Activated T-cell treated with anti-CD3 and anti-CD28 coated beads, Interleukin-2, amount 50 U/mL, for 24 hours (primary cell): ENCODE measurements around the gene NID2.
A peak's percentile ranks its signal among the peaks of the same experiment; 100 is the strongest.

Experiments used
- DNase-seq: peaks from one replicate; pipeline ENCODE4 v3.0.0-alpha.2; 2020
- H3K27ac Mint-ChIP-seq: 2 replicates; pipeline ENCODE4 v1.8.0; 2020; ENCODE audit warnings: mild to moderate bottlenecking, mixed read lengths
- H3K27me3 Mint-ChIP-seq: 2 replicates; pipeline ENCODE4 v1.8.0; 2020; ENCODE audit warnings: mixed read lengths
- H3K36me3 Mint-ChIP-seq: 2 replicates; pipeline ENCODE4 v1.8.0; 2020; ENCODE audit warnings: low read depth, mixed read lengths
- H3K4me1 Mint-ChIP-seq: 2 replicates; pipeline ENCODE4 v1.8.0; 2020; ENCODE audit warnings: low read depth, mixed read lengths
- H3K4me3 Mint-ChIP-seq: 2 replicates; pipeline ENCODE4 v1.8.0; 2020; ENCODE audit warnings: mild to moderate bottlenecking, moderate library complexity, mixed read lengths
- H3K9me3 Mint-ChIP-seq: 2 replicates; pipeline ENCODE4 v1.8.0; 2020; ENCODE audit warnings: mixed read lengths

The NID2 gene

DNA sequence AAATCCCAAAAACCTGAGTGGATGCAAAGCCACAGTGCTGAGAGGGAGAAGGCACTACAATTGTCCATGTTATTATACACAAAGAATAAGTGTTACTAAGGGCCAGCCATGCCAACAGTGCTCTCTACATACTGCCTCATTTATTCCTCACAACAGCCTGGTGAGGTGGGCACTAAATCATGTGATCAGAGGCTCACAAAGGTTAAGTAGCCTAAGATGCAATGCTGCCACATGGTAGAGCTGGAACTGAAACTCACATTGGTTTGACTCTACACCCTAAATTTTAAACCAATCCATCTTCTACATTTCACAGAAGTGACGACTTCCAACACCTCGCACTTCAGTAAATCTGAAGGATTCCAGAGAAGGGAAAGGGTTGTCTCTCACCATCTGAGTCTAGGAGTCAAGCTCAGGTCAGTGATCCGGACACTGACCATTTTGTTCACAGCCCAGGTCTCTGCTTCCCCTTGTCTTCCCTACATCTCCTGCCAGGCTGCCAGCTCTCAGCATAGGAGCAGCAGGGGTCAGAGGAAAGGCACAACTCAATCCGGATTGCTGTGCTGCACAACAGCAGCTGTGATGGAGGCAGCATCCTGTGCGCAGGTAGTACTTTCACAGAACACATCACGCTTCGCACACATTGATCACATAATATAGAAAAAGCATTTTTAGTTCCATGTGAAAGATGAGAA lies 29.6 kb downstream of the NID2 start:
- no peak overlapping the region for H3K27ac Mint-ChIP-seq
- peaks cover 10% of the 10 kb centered on the region for H3K4me1 Mint-ChIP-seq
- H3K9me3 Mint-ChIP-seq: peaks cover 7% of the 10 kb centered on the region
- H3K36me3 Mint-ChIP-seq: no peaks in the 10 kb centered on the region
- H3K4me3 Mint-ChIP-seq: no peak overlapping the region
- no peak for DNase-seq
- H3K27me3 Mint-ChIP-seq: peaks cover 18% of the 10 kb centered on the region

DNA sequence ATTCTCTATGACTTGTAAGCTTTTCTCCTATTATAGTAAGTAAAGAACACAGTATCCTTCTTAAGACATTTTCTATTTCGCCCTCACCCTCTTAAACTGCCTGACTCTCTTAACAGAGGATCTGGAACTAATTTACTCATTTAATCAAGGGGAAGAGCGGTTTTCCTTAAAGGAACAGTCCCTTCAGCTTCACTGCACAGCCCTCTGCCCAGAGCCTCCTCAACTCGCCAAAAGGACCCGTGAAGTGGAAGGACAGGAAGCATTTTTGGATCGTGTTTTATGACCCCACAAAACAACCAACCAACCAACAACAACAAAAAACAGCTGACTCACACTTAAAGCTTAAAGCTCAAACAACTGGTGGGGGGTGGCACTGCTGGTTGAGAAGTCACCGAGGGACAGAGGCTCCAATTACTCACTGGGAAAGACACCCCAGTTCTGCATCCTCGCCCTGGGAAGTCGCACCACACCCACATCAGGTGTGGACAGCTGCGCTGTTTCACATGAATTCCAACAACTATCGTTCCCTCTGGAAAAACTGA lies 35.7 kb downstream of the NID2 start:
- H3K36me3 Mint-ChIP-seq: no peaks in the 10 kb centered on the region
- DNase-seq: no peak
- no peak overlapping the region for H3K27ac Mint-ChIP-seq
- H3K9me3 Mint-ChIP-seq: peaks cover 7% of the 10 kb centered on the region
- peaks cover 8% of the 10 kb centered on the region for H3K4me1 Mint-ChIP-seq
- peaks cover 15% of the 10 kb centered on the region for H3K27me3 Mint-ChIP-seq
- H3K4me3 Mint-ChIP-seq: no peak overlapping the region

DNA sequence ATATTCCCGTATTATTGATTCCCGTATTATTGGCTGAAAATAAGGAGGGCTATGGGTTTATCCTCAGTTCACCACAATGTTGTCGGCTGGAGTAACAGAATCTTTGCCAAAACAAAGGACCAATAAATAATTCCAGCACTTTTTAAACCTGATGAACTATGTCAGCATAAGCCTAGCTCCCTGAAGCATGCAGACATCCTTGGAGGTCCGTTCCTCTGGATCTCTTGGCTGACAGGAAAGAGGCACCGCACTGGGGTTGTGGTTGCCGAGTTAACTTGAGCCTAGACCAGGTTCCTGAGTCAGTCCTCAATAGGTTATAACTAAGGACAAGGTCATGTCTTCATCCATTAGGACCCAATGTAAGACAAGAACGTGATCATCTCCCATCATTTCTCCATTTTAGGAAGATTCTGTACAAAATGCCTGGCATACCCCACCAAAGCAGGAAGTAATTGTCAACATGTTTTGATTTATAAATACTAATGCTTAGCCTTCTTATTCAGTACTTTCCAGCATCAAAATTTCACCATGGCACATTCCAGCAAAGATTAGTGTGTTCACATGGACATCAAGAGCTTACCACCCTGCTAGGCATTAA lies 36.6 kb downstream of the NID2 start:
- peaks cover 10% of the 10 kb centered on the region for H3K27me3 Mint-ChIP-seq
- H3K4me3 Mint-ChIP-seq: no peak overlapping the region
- H3K4me1 Mint-ChIP-seq: peaks cover 8% of the 10 kb centered on the region
- no peak for DNase-seq
- H3K9me3 Mint-ChIP-seq: peaks cover 7% of the 10 kb centered on the region
- H3K36me3 Mint-ChIP-seq: no peaks in the 10 kb centered on the region
- H3K27ac Mint-ChIP-seq: no peak overlapping the region

DNA sequence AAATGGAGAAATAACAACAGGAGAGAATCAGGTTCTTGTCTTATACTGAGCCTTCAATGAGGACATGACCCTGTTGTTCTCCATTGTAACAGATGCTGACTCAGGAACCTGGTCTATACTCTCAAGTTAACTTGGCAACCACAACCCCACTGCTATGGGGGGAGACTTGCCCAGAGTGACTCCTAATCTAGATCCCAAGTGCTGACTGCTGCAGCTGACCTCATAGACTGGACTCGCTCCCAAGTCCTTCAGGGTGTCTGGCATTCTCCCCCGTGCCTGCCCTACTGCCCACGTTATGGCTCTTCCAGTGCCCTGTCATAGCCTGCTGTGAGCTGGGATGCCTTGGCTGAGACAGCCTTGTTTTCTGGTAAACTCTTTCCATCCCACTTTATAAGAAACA lies 37.1 kb downstream of the NID2 start:
- Mint-ChIP-seq H3K27me3 (peaks cover 10% of the 10 kb centered on the region), H3K9me3 (peaks cover 7% of the 10 kb centered on the region), H3K4me3 (no peak overlapping the region), H3K4me1 (peaks cover 7% of the 10 kb centered on the region), H3K27ac (no peak overlapping the region), H3K36me3 (no peaks in the 10 kb centered on the region)
- no peak for DNase-seq

DNA sequence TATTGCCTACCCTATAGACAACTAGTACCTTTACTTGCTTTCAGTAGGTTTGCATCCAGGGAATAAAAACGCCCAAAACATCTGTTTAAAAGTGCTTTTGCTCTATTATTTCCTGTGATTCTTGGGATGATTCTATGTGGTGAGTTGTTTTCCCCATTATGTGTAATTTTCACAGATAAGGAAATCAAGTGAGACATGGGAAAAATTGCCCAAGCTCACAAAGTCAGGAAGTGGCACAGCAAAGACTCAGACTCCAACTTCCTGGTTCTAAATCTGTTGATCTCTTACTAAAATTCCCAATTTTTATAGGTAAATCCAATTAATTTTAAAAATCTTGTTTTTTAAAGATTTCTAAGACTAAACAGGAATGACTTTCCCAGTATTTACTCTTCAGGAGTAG lies 39.0 kb downstream of the NID2 start:
- Mint-ChIP-seq H3K9me3 (no peaks in the 10 kb centered on the region), H3K27me3 (peaks cover 10% of the 10 kb centered on the region), H3K36me3 (no peaks in the 10 kb centered on the region), H3K27ac (no peak overlapping the region), H3K4me3 (no peak overlapping the region), H3K4me1 (peaks cover 11% of the 10 kb centered on the region)
- no peak for DNase-seq

DNA sequence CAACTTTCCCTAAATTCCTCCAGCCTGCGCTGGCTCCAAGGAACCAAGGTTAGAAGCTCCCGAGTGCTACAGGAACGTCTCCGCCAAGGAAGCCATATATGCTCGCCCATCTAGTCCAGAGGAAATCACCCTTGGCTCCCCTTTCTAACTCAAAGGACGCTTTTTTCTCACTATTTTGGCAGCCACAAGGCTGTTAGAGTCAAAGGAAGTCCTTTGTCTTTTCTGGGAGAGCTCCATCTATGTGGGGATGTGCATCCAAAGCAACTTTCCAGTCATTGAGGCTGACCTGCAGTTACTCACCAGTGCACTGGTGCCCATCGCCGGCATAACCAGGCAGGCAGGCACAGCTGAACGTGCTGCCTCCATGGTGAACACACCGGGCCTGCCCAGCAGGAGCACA lies 42.0 kb downstream of the NID2 start:
- peaks cover 21% of the 10 kb centered on the region for H3K4me1 Mint-ChIP-seq
- no peak overlapping the region for H3K4me3 Mint-ChIP-seq
- H3K27me3 Mint-ChIP-seq: no peaks in the 10 kb centered on the region
- no peak overlapping the region for H3K27ac Mint-ChIP-seq
- peaks cover 2% of the 10 kb centered on the region for H3K9me3 Mint-ChIP-seq
- DNase-seq: no peak
- no peaks in the 10 kb centered on the region for H3K36me3 Mint-ChIP-seq

DNA sequence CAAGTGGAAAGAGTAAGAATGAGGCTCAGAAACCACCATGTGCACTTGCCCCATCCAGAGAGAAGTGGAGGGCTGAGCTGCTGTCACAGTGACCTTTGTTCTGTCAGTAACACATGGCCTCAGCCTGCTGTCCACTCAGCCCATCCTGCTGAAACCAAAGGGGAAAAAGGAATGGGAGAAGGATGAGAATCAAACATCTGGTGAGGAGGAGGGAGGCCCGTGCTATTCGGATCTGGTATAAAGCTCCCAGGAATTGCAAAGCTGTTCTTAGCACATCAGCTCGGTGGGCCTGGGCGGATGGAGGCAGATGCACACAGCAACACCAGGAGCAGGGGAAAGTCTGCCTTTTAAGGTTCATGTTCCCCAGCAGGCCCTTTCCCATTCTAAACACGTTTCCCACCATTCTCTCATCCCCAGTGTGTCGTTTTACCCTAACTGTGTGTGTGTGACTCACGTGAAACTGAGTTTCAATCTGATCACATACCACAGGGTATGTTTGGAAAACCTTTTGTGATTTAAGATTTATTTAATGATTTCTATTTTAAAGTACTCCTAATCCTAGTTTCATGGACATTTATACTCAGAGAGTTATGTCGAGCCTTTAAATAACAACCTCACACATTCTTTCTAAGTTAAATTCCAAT lies 42.7 kb downstream of the NID2 start:
- Mint-ChIP-seq H3K27ac (no peak overlapping the region), H3K4me3 (no peak overlapping the region), H3K36me3 (no peaks in the 10 kb centered on the region), H3K9me3 (peaks cover 2% of the 10 kb centered on the region), H3K4me1 (peaks cover 29% of the 10 kb centered on the region), H3K27me3 (no peaks in the 10 kb centered on the region)
- no peak for DNase-seq

DNA sequence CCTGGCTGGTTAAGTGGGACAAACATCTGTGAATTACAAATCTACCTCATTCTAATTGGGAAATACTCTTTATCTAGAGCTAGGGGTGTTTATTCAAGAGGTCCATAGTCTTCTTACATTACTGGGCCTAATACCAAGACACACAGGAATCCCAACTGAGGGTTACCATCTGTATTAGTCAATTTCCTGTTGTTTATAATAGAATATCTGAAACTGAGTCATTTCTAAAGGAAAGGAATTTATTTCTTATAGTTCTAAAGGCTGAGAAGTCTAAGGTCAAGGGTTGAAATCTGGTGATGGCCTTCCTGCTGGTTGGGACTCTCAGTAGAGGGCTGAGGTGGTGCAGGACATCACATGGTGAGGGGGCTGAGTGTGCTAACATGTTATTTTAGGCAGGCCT lies 43.5 kb downstream of the NID2 start:
- no peak overlapping the region for H3K27ac Mint-ChIP-seq
- no peaks in the 10 kb centered on the region for H3K36me3 Mint-ChIP-seq
- no peaks in the 10 kb centered on the region for H3K27me3 Mint-ChIP-seq
- peaks cover 2% of the 10 kb centered on the region for H3K9me3 Mint-ChIP-seq
- DNase-seq: no peak
- H3K4me1 Mint-ChIP-seq: peaks cover 37% of the 10 kb centered on the region
- H3K4me3 Mint-ChIP-seq: no peak overlapping the region

DNA sequence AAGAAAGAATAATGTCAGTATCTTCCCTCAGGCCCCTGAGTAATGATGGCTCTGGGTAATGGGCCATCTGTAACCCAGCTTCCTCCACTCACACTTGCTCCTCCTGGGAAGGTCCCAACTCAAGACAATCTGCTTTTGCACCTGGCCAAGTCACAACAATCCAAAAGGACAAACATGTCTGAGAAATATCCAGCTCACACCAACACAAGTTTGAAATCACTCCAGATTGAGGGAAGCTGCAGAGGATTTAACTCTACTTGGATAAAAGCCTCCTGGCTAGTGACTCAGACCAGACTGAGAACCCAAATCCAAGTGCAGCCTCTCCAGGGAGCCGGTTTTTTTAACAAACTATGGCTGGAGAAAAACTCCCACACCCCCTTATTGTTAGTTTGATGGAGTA lies 45.3 kb downstream of the NID2 start:
- Mint-ChIP-seq H3K4me3 (no peak overlapping the region), H3K27me3 (no peaks in the 10 kb centered on the region), H3K9me3 (peaks cover 2% of the 10 kb centered on the region), H3K4me1 (peaks cover 44% of the 10 kb centered on the region), H3K27ac (no peak overlapping the region), H3K36me3 (no peaks in the 10 kb centered on the region)
- DNase-seq: no peak

DNA sequence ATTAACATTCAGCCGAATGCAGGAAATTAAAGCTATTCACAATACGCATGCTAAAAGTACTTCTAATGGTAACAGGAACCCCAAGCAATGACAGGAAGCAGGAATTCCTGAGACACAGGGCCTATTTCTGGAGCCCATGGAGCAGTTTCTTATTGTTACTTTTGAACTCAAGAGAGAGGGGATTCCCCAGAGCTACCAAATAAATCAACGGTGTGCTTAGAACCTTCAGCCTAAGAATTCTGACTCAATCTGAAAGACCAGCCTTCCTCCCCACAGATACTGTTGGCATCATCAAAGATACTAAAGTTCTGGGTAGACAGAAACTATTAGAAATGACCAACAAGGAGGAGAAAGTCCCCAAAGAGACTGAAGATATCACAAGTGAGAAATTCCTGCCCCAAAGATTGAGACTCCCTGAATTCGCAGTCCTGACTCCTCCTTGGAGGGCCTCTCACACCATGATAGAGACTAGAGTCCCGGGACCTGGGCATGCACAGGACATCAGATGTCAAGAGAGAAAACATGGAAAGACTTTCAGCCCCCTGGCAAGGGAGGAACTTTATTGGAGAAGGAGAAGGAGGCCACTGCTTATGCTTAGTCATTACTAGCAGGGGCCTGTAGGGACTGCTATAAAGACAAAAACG lies 46.8 kb downstream of the NID2 start:
- Mint-ChIP-seq H3K27me3 (peaks cover 4% of the 10 kb centered on the region), H3K9me3 (peaks cover 2% of the 10 kb centered on the region), H3K4me1 (peaks cover 44% of the 10 kb centered on the region), H3K27ac (peak overlapping the region; percentile 1), H3K4me3 (peak overlapping the region; percentile 4), H3K36me3 (no peaks in the 10 kb centered on the region)
- no peak for DNase-seq

DNA sequence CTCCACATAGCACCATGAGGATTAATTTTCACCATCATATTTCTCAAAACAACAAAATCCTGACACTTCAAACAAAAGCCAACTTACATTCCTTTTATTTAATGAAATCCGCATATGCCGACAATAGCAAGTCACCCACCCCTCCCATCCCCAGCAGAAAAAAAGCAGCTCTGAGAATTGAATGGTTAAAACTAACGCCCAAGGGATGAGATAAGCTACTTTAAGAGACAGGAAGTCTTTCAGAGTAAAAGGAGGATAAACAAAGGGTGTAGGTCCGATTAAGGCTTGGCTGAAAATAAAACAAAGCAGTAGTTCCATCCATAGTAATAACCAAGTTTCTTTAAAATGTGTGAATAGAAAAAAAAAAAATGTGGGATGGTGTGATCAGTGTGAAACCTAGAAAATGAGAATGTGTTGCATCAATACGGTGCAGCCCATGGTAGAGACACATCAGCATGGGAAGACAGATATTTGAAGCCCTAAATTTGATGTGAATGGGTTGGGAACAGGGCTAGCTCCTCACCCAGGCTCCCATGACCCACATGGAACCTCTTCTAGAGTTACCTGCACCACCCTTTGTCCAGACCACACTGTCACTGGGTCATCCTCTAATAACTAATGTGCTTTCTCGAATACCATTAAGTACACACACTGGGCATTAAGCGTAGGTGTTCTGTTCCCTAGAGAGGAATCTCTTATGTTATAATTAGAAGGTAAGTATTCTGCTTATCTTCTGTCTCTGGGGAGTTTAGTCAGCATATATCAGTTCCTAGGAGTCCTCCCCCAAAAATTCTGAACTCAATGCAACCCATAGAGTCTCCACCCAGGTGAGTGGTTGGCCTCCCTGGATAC lies 47.8 kb downstream of the NID2 start:
- no peak for DNase-seq
- no peaks in the 10 kb centered on the region for H3K36me3 Mint-ChIP-seq
- peaks cover 2% of the 10 kb centered on the region for H3K9me3 Mint-ChIP-seq
- no peak overlapping the region for H3K4me3 Mint-ChIP-seq
- no peak overlapping the region for H3K27ac Mint-ChIP-seq
- H3K27me3 Mint-ChIP-seq: peaks cover 11% of the 10 kb centered on the region
- H3K4me1 Mint-ChIP-seq: peaks cover 41% of the 10 kb centered on the region

DNA sequence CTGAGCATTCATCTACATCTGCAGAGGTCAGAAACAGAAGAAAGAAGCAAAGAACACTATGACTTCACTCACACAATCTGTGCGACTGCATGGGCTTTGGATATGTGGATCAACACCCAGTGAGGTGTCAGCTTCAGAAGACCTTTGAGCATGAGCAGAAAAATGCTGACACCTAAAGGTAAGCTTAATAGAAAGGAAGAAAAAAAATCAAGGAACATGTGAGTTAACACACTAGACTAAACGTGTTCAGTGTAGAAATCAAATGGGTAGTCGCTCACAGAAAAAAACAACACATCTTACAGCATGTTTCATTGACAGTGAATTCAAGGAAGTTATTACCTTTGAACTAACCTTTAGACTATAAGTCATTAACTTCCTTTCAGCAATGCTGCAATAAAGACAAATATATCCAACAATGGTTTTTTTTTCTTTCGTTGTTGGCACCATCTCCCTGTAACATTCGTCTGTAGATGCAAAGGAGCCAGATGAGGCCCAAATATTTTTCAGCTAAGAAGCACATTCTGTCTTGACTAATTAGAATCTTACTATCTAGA lies 48.6 kb downstream of the NID2 start:
- Mint-ChIP-seq H3K4me1 (peaks cover 34% of the 10 kb centered on the region), H3K9me3 (peaks cover 2% of the 10 kb centered on the region), H3K27ac (no peak overlapping the region), H3K27me3 (peaks cover 11% of the 10 kb centered on the region), H3K36me3 (no peaks in the 10 kb centered on the region), H3K4me3 (no peak overlapping the region)
- no peak for DNase-seq

DNA sequence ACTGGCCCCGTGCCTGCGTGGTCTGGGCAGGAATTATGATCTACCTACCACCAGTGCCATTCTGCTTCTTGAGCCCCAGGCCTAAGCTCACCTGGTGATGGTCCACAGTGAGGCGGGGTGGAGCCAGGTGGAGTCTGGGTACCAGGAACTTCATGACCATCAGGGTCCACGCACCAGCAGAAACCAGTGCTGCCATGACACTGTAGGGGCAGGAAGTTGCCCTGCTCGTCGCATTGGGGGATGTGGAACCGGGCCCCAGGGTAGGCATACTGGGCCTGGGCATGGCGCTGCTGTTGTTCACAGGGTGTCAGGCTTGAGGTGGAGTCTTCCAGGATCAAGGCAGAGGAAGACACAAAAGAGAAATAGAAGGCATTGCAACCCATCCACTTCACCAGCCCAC lies 49.9 kb downstream of the NID2 start:
- Mint-ChIP-seq H3K36me3 (no peaks in the 10 kb centered on the region), H3K27ac (no peak overlapping the region), H3K27me3 (peaks cover 11% of the 10 kb centered on the region), H3K9me3 (no peaks in the 10 kb centered on the region), H3K4me3 (no peak overlapping the region), H3K4me1 (peaks cover 32% of the 10 kb centered on the region)
- no peak for DNase-seq

DNA sequence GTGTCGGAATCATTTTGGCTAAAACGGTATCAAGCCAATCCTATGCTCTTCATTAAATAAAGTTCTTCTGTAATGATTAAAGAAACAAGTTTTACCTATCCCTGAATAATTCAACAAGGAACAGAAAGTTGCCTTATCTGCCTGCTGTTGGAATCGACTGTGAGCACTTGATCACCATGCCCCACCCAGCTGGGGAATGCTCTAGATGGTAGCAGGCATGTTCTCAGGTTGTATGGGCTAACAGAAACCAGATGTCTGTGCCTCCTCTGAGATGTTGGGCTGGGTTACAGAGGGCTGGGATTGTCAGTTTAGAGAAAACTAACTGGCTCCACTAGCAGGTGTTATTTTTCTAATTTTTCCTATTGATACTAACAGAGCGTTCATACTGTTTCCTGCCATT lies 50.6 kb downstream of the NID2 start:
- no peak overlapping the region for H3K4me3 Mint-ChIP-seq
- no peak for DNase-seq
- no peaks in the 10 kb centered on the region for H3K9me3 Mint-ChIP-seq
- peaks cover 32% of the 10 kb centered on the region for H3K4me1 Mint-ChIP-seq
- no peak overlapping the region for H3K27ac Mint-ChIP-seq
- H3K36me3 Mint-ChIP-seq: no peaks in the 10 kb centered on the region
- H3K27me3 Mint-ChIP-seq: peaks cover 11% of the 10 kb centered on the region
